ENCODE results near the gene SREK1IP1.

GRCh38 chr5:64789457-64789856 lies 21.0 kb upstream of the SREK1IP1 start:
- TF ChIP-seq POLR2A (IDR thresholded peaks at IDR 0.05; ENCODE audit: borderline replicate concordance, extremely low read depth, insufficient read depth, insufficient read length) (no peak), CTCF (IDR thresholded peaks at IDR 0.05 in 2 of 3, conservative IDR thresholded peaks at IDR 0.05 in 1 of 3; ENCODE audit: borderline replicate concordance in 1 of 3, insufficient read depth in 1 of 3, low read depth in 2 of 3, low read length in 2 of 3) (no peak), ZNF274 (IDR thresholded peaks at IDR 0.05; ENCODE audit: low read depth, low read length) (no peak), SP1 (IDR thresholded peaks at IDR 0.05; ENCODE audit: low read depth) (no peak), POLR2AphosphoS5 (IDR thresholded peaks at IDR 0.05; ENCODE audit: low read depth, low read length) (no peak), MAX (IDR thresholded peaks at IDR 0.05) (no peak), EZH2phosphoT487 (IDR thresholded peaks at IDR 0.05; ENCODE audit: borderline replicate concordance) (no peak), EZH2 (IDR thresholded peaks at IDR 0.05) (no peak), ZFX (IDR thresholded peaks at IDR 0.05) (no peak), RAD21 (IDR thresholded peaks at IDR 0.05; ENCODE audit: low read depth) (no peak), CBX3 (IDR thresholded peaks at IDR 0.05; ENCODE audit: low read depth) (no peak), EGR1 (IDR thresholded peaks at IDR 0.05; ENCODE audit: low read depth) (no peak), ELF1 (IDR thresholded peaks at IDR 0.05; ENCODE audit: borderline replicate concordance, low read depth) (no peak)
